GM12878 (cell line): ENCODE measurements around the gene MCUB. TPM values are rescaled to one million over a fixed set of nuclear protein-coding genes. Genes with fewer than 3 reads are reported as not detected.

Experiments used
- ATAC-seq: fragments of 200-7000 bp; cut with Tn5 transposase; 3 replicates; pipeline ENCODE4 v1.9.1; 2020; ENCODE audit warnings: mild to moderate bottlenecking, moderate library complexity
- BruUV-seq: library from RNA; stranded (reverse); fragments of 400-500 nt; replicated peaks from 2 replicates; lab custom pipeline; 2021; lab: Mats Ljungman, UMichigan
- CTCF ChIA-PET: fragments of 300-600 bp; sonication (Branson Sonifier 250); formaldehyde crosslinking; extraction: SDS; loops from one replicate; lab custom pipeline; 2021; ENCODE audit warnings: inconsistent platforms; lab: Yijun Ruan, JAX
- POLR2A ChIA-PET: fragments of 350-600 bp; formaldehyde crosslinking; extraction: SDS; loops from one replicate; lab custom pipeline; 2021; ENCODE audit warnings: inconsistent platforms; lab: Charles Lee
- RAD21 ChIA-PET: fragments of 300-600 bp; sonication (Branson Sonifier 250); formaldehyde crosslinking; loops from one replicate; lab custom pipeline; 2023; ENCODE audit warnings: antibody characterized with exemption; ENCODE audit not compliant: unreplicated experiment; lab: Charles Lee
- SMC1A ChIA-PET: fragments of 300-600 bp; sonication (Branson Sonifier 250); formaldehyde crosslinking; loops from one replicate; lab custom pipeline; 2023; ENCODE audit not compliant: unreplicated experiment, uncharacterized antibody; lab: Charles Lee
- DNase-seq: peaks from one replicate; pipeline ENCODE4 v3.0.0-alpha.2; 2011; ENCODE audit warnings: low read depth, low spot score
- FAIRE-seq: peaks from 3 replicates; lab custom pipeline; 2011; peaks lifted over from hg19 to GRCh38; lab: Jason Lieb, UNC
- H2AFZ ChIP-seq: 2 replicates; pipeline ENCODE4 v1.6.0; 2011; ENCODE audit warnings: low read depth, low read length, control low read depth; ENCODE audit not compliant: control insufficient read depth
- H3K27ac ChIP-seq: 2 replicates; pipeline ENCODE4 v1.5.1; 2011; ENCODE audit warnings: control low read depth; ENCODE audit not compliant: control insufficient read depth, insufficient read depth
- H3K27me3 ChIP-seq, 2 experiments: replicated peaks in 1 of 2; 2 replicates each; pipeline versions ENCODE4 v1.6.0 to v1.6.1; 2011; ENCODE audit warnings: low read length in 1 of 2; ENCODE audit not compliant: control insufficient read depth in 2 of 2, insufficient read depth in 2 of 2
- H3K36me3 ChIP-seq, 2 experiments: 2 replicates each; pipeline ENCODE4 v1.5.1; 2011; ENCODE audit warnings: low read length in 1 of 2; ENCODE audit not compliant: control insufficient read depth in 2 of 2, insufficient read depth in 2 of 2
- H3K4me1 ChIP-seq: 2 replicates; pipeline ENCODE4 v1.6.1; 2011; ENCODE audit warnings: mild to moderate bottlenecking, low read length, moderate library complexity, mixed read lengths; ENCODE audit not compliant: control insufficient read depth, insufficient read depth
- H3K4me2 ChIP-seq: 2 replicates; pipeline ENCODE4 v1.6.0; 2011; ENCODE audit warnings: control low read depth; ENCODE audit not compliant: control insufficient read depth, insufficient read depth
- H3K4me3 ChIP-seq: fragments of 200-600 bp; sonication (generic); 2 replicates; pipeline ENCODE4 v1.5.1; 2016
- H3K79me2 ChIP-seq: 2 replicates; pipeline ENCODE4 v1.6.0; 2011; ENCODE audit warnings: low read length; ENCODE audit not compliant: control insufficient read depth, insufficient read depth
- H3K9ac ChIP-seq: 2 replicates; pipeline ENCODE4 v1.8.0; 2011; ENCODE audit warnings: low read length, control low read depth, mixed read lengths; ENCODE audit not compliant: control insufficient read depth, insufficient read depth
- H3K9me3 ChIP-seq: replicated peaks from 3 replicates; pipeline ENCODE4 v1.5.1; 2011; ENCODE audit warnings: mild to moderate bottlenecking, low read length; ENCODE audit not compliant: control insufficient read depth, insufficient read depth
- H4K20me1 ChIP-seq: 2 replicates; pipeline ENCODE4 v1.6.0; 2011; ENCODE audit not compliant: control insufficient read depth, insufficient read depth
- BCL3 ChIP-seq: IDR thresholded peaks from 2 replicates; pipeline ENCODE4 v1.6.1; 2011; ENCODE audit warnings: borderline replicate concordance, low read depth, mild to moderate bottlenecking, moderate library complexity, low read length; ENCODE audit not compliant: insufficient read depth, poor library complexity, severe bottlenecking
- CEBPB ChIP-seq, 2 experiments: fragments of 150-350 bp in 1 of 2; IDR thresholded peaks; 2 replicates each; pipeline ENCODE4 v1.6.1; 2012 to 2014; ENCODE audit warnings: low read depth in 2 of 2, low read length in 2 of 2, borderline replicate concordance in 1 of 2, inconsistent platforms in 1 of 2
- DPF2 ChIP-seq: fragments of 450-650 bp; IDR thresholded peaks from 2 replicates; pipeline ENCODE4 v1.6.1; 2017; ENCODE audit warnings: mild to moderate bottlenecking
- GATAD2B ChIP-seq: fragments of 450-650 bp; conservative IDR thresholded peaks from 2 replicates; pipeline ENCODE4 v1.6.1; 2017; ENCODE audit warnings: low read depth, mild to moderate bottlenecking, moderate library complexity
- IRF4 ChIP-seq: IDR thresholded peaks from 2 replicates; pipeline ENCODE4 v1.6.1; 2011; ENCODE audit warnings: low read depth, low read length
- KDM1A ChIP-seq: fragments of 200-600 bp; sonication (generic); IDR thresholded peaks from 2 replicates; pipeline ENCODE4 v1.6.1; 2016; ENCODE audit warnings: borderline replicate concordance
- LARP7 ChIP-seq: fragments of 450-650 bp; IDR thresholded peaks from 2 replicates; pipeline ENCODE4 v1.6.1; 2017; ENCODE audit warnings: mild to moderate bottlenecking
- NBN ChIP-seq: fragments of 450-650 bp; IDR thresholded peaks from 2 replicates; pipeline ENCODE4 v1.6.1; 2016
- NRF1 ChIP-seq: conservative IDR thresholded peaks from 2 replicates; pipeline ENCODE4 v1.6.1; 2011; ENCODE audit warnings: mild to moderate bottlenecking, low read depth, low read length, improper control_type of control experiment
- PML ChIP-seq: IDR thresholded peaks from 2 replicates; pipeline ENCODE4 v1.6.1; 2012; ENCODE audit warnings: low read length, inconsistent platforms
- RFX5 ChIP-seq: IDR thresholded peaks from 2 replicates; pipeline ENCODE4 v1.6.1; 2011; ENCODE audit warnings: low read depth, low read length, improper control_type of control experiment
- SIX5 ChIP-seq: IDR thresholded peaks from 2 replicates; pipeline ENCODE4 v1.6.1; 2011; ENCODE audit warnings: mild to moderate bottlenecking, low read depth, low read length, moderate library complexity; ENCODE audit not compliant: severe bottlenecking
- SMAD1 ChIP-seq: fragments of 450-650 bp; IDR thresholded peaks from 2 replicates; pipeline ENCODE4 v1.6.1; 2018; ENCODE audit warnings: mild to moderate bottlenecking, low read depth; ENCODE audit not compliant: partially characterized antibody
- TCF3 ChIP-seq: IDR thresholded peaks from 2 replicates; pipeline ENCODE4 v1.6.1; 2012; ENCODE audit warnings: low read depth, mild to moderate bottlenecking, low read length, borderline replicate concordance; ENCODE audit not compliant: insufficient read depth
- ZSCAN29 ChIP-seq: fragments of 450-650 bp; IDR thresholded peaks from 2 replicates; pipeline ENCODE4 v1.6.1; 2017; ENCODE audit warnings: mild to moderate bottlenecking, moderate library complexity
- WGBS: methylation state at CpG from one replicate; pipeline ENCODE4 v1.1.6; 2016; ENCODE audit warnings: low lambda C conversion rate; ENCODE audit not compliant: insufficient replicate concordance, insufficient coverage; ENCODE audit errors: missing lambda C conversion rate; 5-methylcytosine and 5-hydroxymethylcytosine counted together
- in situ Hi-C: fragments of 300-500 bp; cut with MboI; formaldehyde crosslinking; loops from 9 replicates; pipeline ENCODE4 v1.14.3; 2018; ENCODE audit warnings: mixed read lengths
- intact Hi-C: fragments of 100-400 bp; cut with micrococcal nuclease; formaldehyde crosslinking; loops from one replicate; pipeline ENCODE4 v1.14.2; 2022; ENCODE audit not compliant: unreplicated experiment
- polyA plus RNA-seq, 11 experiments: library from polyadenylated mRNA; depleted of rRNA in 4 of 11; unstranded in 6 of 11; stranded (reverse) in 5 of 11; fragments of >200 nt; fragmentation: Nextera tagmentation in 4 of 11; fragmentation: Illumina TruSeq in 1 of 11; extraction: Ambion mirVana in 4 of 11; extraction: Trizol in 1 of 11; gene quantifications; 1 replicate in 1 of 11; 2 replicates in 10 of 11; pipeline versions ENCODE4 v1.2.1 to v1.2.3, GENCODE V29; 2011 to 2016; ENCODE audit warnings: inconsistent platforms in 2 of 11, missing spikeins in 2 of 11, low read depth in 1 of 11
- total RNA-seq, 4 experiments: library from RNA; depleted of rRNA in 3 of 4; stranded (reverse); fragments of >200 nt in 3 of 4; fragmentation: Illumina TruSeq in 1 of 4; extraction: Trizol in 1 of 4; gene quantifications; 2 replicates each; pipeline versions ENCODE4 v1.2.1 to v1.2.3, GENCODE V29; 2013 to 2021
- TF ChIP-seq, protein P1 (sequence below): fragments of 450-650 bp; IDR thresholded peaks from 2 replicates; pipeline ENCODE4 v1.6.1; 2017; ENCODE audit warnings: borderline replicate concordance

MCUB gene
- total and polyA plus RNA-seq, 10 of the 15 experiments (the other 5 are each of a cell fraction or from before 2014, with no cell fraction given), result 4.7 to 63.7 (median 39.4) TPM

- no peak overlapping the region for H3K4me3 ChIP-seq
- H3K27me3 ChIP-seq, result no peaks in the 10 kb centered on the region
- in situ Hi-C loops, result no loop called here
- 72% methylated on average over 3 of the region's 3 CpGs for WGBS
- DNase-seq (no peak), ATAC-seq (no peak), FAIRE-seq (no peak)
- peaks cover 2% of the 10 kb centered on the region for H3K9me3 ChIP-seq
- intact Hi-C loops, result no loop called here
- no peaks in the 10 kb centered on the region for H4K20me1 ChIP-seq
- ChIA-PET POLR2A (interaction anchor here (0.6 kb wide), 1 partner anchor 38 kb away, joined by 3 read pairs; no protein-coding TSS in a partner anchor), RAD21 (no interaction called here), SMC1A (interaction anchor here (0.7 to 1.0 kb wide), 3 partner anchors 10 to 161 kb away, joined by 3 read pairs; no protein-coding TSS in a partner anchor), CTCF (interaction anchor here (0.9 to 1.2 kb wide), 2 partner anchors 12 to 37 kb away, joined by 3 read pairs; no protein-coding TSS in a partner anchor)
- TF ChIP-seq NRF1 (no peak), GATAD2B (no peak), SMAD1 (no peak), LARP7 (no peak), TCF3 (no peak)
- H2AFZ ChIP-seq, result no peak overlapping the region
- H3K4me1 ChIP-seq, result no peaks in the 10 kb centered on the region
- no peaks in the 10 kb centered on the region for H3K79me2 ChIP-seq
- BruUV-seq, result no TSS peak
- no peak overlapping the region for H3K4me2 ChIP-seq
- H3K36me3 ChIP-seq, result no peaks in the 10 kb centered on the region
- H3K9ac ChIP-seq, result no peak overlapping the region
- no peak overlapping the region for H3K27ac ChIP-seq
These were observed 40.4 kb downstream of the MCUB start for GRCh38 chr4:109600431-109600830.

DNA sequence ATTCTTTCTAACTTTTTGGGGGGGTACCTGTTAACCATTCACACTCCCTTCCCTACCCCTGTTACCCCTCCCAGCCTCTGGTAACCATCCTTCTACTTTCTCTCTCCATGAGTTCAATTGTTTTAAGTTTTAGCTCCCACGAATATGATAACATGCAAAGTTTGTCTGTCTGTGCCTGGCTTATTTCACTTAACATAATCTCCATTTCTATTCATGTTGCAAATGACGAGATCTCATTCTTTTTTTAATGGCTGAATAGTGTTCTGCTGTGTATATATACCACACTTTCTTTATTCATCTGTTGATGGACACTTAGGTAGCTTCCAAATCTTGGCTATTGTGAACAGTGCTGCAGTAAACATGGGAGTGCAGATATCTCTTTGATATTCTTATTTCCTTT lies 41.3 kb downstream of the MCUB start:
- no peaks in the 10 kb centered on the region for H3K27me3 ChIP-seq
- H3K9ac ChIP-seq, result no peak overlapping the region
- FAIRE-seq (no peak), DNase-seq (no peak), ATAC-seq (no peak)
- H4K20me1 ChIP-seq, result no peaks in the 10 kb centered on the region
- no peak overlapping the region for H2AFZ ChIP-seq
- CTCF ChIA-PET, result no interaction called here
- H3K36me3 ChIP-seq, result no peaks in the 10 kb centered on the region
- H3K4me2 ChIP-seq, result no peak overlapping the region
- no peak overlapping the region for H3K27ac ChIP-seq
- no TSS peak for BruUV-seq
- WGBS, result 90% methylated on average over 2 of the region's 2 CpGs
- H3K4me1 ChIP-seq, result no peaks in the 10 kb centered on the region
- POLR2A ChIA-PET, result no interaction called here
- intact Hi-C loops, result no loop called here
- no peak overlapping the region for H3K4me3 ChIP-seq
- in situ Hi-C loops, result no loop called here
- H3K79me2 ChIP-seq, result no peaks in the 10 kb centered on the region
- RAD21 ChIA-PET, result no interaction called here
- SMC1A ChIA-PET, result no interaction called here
- peaks cover 2% of the 10 kb centered on the region for H3K9me3 ChIP-seq
- no peak for TF ChIP-seq RFX5
- TF ChIP-seq, protein P1, sequence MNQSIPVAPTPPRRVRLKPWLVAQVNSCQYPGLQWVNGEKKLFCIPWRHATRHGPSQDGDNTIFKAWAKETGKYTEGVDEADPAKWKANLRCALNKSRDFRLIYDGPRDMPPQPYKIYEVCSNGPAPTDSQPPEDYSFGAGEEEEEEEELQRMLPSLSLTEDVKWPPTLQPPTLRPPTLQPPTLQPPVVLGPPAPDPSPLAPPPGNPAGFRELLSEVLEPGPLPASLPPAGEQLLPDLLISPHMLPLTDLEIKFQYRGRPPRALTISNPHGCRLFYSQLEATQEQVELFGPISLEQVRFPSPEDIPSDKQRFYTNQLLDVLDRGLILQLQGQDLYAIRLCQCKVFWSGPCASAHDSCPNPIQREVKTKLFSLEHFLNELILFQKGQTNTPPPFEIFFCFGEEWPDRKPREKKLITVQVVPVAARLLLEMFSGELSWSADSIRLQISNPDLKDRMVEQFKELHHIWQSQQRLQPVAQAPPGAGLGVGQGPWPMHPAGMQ, result no peak
- TF ChIP-seq KDM1A, result no peak
- TF ChIP-seq ZSCAN29, result no peak
- no peak for TF ChIP-seq IRF4
- no peak for TF ChIP-seq CEBPB (IDR thresholded peaks at IDR 0.05; ENCODE audit: borderline replicate concordance in 1 of 2, low read depth in 2 of 2, low read length in 2 of 2)
- TF ChIP-seq SIX5, result no peak
- no peak for TF ChIP-seq DPF2
- TF ChIP-seq PML, result no peak
- TF ChIP-seq BCL3, result no peak
- no peak for TF ChIP-seq NBN
